Endothelial cell of umbilical vein (primary cell): Measurements from ENCODE around the gene IQGAP3.

Experiments
- CTCF ChIP-seq, 2 donors: IDR thresholded peaks; 1 replicate in 1 of 2; 2 replicates in 1 of 2; pipeline ENCODE4 v1.5.1; 2011; ENCODE audit warnings: low read length in 2 of 2, mild to moderate bottlenecking in 2 of 2, moderate library complexity in 2 of 2, control low read depth in 1 of 2, inconsistent platforms in 1 of 2, low read depth in 1 of 2; ENCODE audit not compliant: insufficient read depth in 1 of 2; ENCODE audit errors: extremely low read depth in 1 of 2
- POLR2A ChIP-seq: IDR thresholded peaks from 2 replicates; pipeline ENCODE4 v1.6.1; 2012; ENCODE audit warnings: low read depth, mild to moderate bottlenecking, control low read depth, low read length

GRCh38 chr1:156615946-156616345 is 43.6 kb upstream of the IQGAP3 start:
- TF ChIP-seq CTCF (IDR thresholded peaks at IDR 0.05; ENCODE audit: extremely low read depth in 1 of 2, insufficient read depth in 1 of 2, low read depth in 1 of 2, low read length in 2 of 2), result no peak
- no peak for TF ChIP-seq POLR2A
